Measurements from ENCODE around the gene GNA14. TPM values are rescaled to one million over a fixed set of nuclear protein-coding genes. Genes with fewer than 3 reads are reported as not detected.
"Not testable (repeated sequence)": the region's sequence is repeated elsewhere in the genome, so short reads cannot be mapped to it uniquely, and the experiment has no call there.

GNA14 gene
- total and polyA plus RNA-seq, 12 donors, result 0.75 to 4.8 (median 1.7) TPM

DNA sequence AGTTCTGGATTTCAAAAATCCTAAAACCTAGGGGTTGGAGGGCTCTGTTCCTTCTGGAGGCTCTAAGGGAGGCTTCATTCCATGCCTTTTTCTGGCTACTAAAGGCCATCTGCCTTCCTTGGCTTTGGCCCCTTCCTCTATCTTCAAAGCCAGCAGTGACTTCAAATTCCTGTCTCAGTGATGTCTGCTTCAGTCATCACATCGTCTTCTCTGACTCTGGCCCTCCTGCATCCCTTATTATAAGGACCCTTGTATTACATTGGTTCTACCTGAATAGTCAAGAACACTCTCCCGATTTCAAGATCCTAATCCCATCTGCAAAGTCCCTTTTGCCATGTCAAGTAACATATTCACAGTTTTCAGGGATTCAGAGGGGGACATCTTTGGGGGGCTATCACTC lies 60.3 kb downstream of the GNA14 start:
- ATAC-seq (no peak), DNase-seq (no peak)
- H3K9me3 ChIP-seq, result no peaks in the 10 kb centered on the region
- H3K27me3 ChIP-seq, result no peaks in the 10 kb centered on the region
- peaks cover 0 to 25% (median 9%) of the 10 kb centered on the region in 9 donors for H3K4me1 ChIP-seq
- H3K27ac ChIP-seq, result peak overlapping the region in 3 of 10 donors; percentile 20 to 59 (median 46)
- TF ChIP-seq, protein P1, sequence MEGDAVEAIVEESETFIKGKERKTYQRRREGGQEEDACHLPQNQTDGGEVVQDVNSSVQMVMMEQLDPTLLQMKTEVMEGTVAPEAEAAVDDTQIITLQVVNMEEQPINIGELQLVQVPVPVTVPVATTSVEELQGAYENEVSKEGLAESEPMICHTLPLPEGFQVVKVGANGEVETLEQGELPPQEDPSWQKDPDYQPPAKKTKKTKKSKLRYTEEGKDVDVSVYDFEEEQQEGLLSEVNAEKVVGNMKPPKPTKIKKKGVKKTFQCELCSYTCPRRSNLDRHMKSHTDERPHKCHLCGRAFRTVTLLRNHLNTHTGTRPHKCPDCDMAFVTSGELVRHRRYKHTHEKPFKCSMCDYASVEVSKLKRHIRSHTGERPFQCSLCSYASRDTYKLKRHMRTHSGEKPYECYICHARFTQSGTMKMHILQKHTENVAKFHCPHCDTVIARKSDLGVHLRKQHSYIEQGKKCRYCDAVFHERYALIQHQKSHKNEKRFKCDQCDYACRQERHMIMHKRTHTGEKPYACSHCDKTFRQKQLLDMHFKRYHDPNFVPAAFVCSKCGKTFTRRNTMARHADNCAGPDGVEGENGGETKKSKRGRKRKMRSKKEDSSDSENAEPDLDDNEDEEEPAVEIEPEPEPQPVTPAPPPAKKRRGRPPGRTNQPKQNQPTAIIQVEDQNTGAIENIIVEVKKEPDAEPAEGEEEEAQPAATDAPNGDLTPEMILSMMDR (IDR thresholded peaks at IDR 0.05), result no peak
- 51 to 52% methylated on average over 2 of the region's 2 CpGs for WGBS, 2 donors
- intact Hi-C loops (cut with DNase I), result no loop called here
- no peaks in the 10 kb centered on the region for H3K36me3 ChIP-seq
- H3K4me3 ChIP-seq, result no peak overlapping the region

DNA sequence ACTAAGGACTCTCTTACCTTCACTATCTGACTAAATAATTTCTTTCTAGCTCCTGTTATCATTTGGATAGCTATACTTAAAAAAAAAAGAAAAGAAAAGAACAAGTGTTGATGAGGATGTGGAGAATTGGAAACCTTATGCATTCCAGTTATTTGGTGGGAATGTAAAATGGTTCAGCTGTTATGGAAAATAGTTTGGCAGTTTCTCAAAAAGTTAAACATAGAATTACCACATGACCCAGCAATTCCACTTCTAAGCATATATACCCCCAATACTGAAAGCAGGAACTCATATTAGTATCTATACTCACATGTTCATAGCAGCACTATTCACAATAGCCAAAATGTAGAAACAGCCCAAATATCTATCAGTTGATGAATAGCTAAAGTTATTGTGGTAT lies 61.1 kb downstream of the GNA14 start:
- Histone ChIP-seq H3K4me1 (peaks cover 0 to 33% (median 13%) of the 10 kb centered on the region in 9 donors), H3K4me3 (no peak overlapping the region), H3K9me3 (no peaks in the 10 kb centered on the region), H3K27ac (no peak overlapping the region), H3K27me3 (no peaks in the 10 kb centered on the region), H3K36me3 (no peaks in the 10 kb centered on the region)
- intact Hi-C loops (cut with DNase I), result no loop called here
- DNase-seq (no peak), ATAC-seq (no peak)
- TF ChIP-seq, protein P1 (IDR thresholded peaks at IDR 0.05), result no peak

DNA sequence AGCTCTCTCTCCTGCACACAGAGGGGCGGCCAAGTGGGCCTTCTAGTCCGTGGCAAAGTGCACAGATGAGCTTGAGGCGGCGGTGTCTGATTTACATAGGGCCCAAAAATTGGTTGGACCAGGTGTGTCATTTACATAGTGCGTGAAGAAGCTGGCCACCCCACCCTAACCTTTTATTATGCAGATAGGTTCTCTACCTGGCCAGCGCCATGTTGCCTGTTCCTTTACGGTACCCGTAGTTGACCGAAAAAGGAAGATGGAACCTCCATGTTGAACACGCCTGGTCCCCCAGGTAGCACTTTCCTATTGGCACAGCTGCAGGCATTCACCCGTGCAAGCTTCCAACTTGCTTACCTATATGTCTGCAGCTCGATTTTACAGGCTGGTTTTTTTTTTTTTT lies 61.5 kb downstream of the GNA14 start:
- ATAC-seq (no peak), DNase-seq (no peak)
- TF ChIP-seq, protein P1 (IDR thresholded peaks at IDR 0.05), result no peak
- peaks cover 0 to 34% (median 13%) of the 10 kb centered on the region in 9 donors for H3K4me1 ChIP-seq
- WGBS, 2 donors, result 91 to 94% methylated on average over 12 of the region's 12 CpGs
- intact Hi-C loops (cut with DNase I), result no loop called here
- H3K36me3 ChIP-seq, result no peaks in the 10 kb centered on the region
- no peaks in the 10 kb centered on the region for H3K27me3 ChIP-seq
- no peak overlapping the region for H3K4me3 ChIP-seq
- no peaks in the 10 kb centered on the region for H3K9me3 ChIP-seq
- H3K27ac ChIP-seq, result no peak overlapping the region

DNA sequence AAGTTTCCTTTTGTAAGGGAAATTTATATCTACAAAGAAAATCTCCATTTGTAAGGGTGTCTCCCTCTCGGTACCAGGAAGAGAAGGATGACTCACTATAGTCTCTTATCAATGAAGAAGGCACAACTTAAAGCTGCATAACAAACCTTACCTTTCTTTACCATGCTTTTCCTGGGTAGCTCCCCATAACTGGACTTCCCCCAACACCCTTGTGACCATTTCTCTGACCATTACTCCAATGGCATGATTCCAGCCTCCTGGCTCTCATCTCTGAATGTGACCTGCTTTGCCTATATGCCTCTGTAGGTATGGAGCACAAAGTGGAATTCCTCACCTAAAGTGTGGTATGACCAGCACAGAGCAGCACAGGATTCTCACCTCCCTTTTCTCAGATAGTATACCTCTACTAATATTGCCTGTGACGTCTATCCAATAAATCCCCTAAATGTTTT lies 62.8 kb downstream of the GNA14 start:
- Histone ChIP-seq H3K27ac (no peak overlapping the region), H3K36me3 (no peaks in the 10 kb centered on the region), H3K4me3 (no peak overlapping the region), H3K9me3 (no peaks in the 10 kb centered on the region), H3K27me3 (no peaks in the 10 kb centered on the region), H3K4me1 (peaks cover 0 to 34% (median 13%) of the 10 kb centered on the region in 9 donors)
- no peak for DNase-seq
- 63 to 82% methylated on average over 2 of the region's 2 CpGs for WGBS, 2 donors
- no peak for ATAC-seq
- intact Hi-C loops (cut with DNase I), result no loop called here
- TF ChIP-seq, protein P1 (IDR thresholded peaks at IDR 0.05), result no peak

DNA sequence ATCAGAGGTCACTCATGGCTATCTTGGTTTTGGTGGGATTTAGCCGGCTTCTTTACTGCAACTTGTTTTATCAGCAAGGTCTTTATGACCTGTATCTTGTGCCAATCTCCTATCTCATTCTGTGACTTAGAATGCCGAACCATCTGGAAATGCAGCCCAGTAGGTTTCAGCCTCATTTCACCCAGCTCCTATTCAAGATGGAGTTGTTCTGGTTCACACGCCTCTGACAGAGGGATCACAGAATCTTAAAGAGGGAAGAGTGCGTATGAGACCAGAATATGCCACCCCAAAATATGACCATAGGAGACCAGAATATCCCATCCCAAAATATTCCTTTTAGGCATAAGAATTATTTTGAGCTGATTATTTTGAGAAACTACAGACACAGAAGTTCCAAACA lies 63.2 kb downstream of the GNA14 start:
- ATAC-seq; H3K4me3 ChIP-seq; intact Hi-C loops (cut with DNase I); H3K27me3 ChIP-seq; H3K9me3 ChIP-seq; H3K36me3 ChIP-seq; H3K27ac ChIP-seq; DNase-seq: not testable (repeated sequence)
- WGBS, 2 donors, result 88% methylated on average over 4 of the region's 4 CpGs
- H3K4me1 ChIP-seq, result peaks cover 0 to 34% (median 13%) of the 10 kb centered on the region in 9 donors
